ENCODE results near the gene IGSF23.

The IGSF23 gene, protein sequence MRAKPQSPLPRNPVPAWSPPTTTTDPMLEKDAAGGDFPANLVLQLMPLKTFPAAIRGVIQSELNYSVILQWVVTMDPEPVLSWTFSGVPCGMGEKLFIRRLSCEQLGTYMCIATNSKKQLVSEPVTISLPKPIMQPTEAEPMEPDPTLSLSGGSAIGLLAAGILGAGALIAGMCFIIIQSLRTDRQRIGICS

DNA sequence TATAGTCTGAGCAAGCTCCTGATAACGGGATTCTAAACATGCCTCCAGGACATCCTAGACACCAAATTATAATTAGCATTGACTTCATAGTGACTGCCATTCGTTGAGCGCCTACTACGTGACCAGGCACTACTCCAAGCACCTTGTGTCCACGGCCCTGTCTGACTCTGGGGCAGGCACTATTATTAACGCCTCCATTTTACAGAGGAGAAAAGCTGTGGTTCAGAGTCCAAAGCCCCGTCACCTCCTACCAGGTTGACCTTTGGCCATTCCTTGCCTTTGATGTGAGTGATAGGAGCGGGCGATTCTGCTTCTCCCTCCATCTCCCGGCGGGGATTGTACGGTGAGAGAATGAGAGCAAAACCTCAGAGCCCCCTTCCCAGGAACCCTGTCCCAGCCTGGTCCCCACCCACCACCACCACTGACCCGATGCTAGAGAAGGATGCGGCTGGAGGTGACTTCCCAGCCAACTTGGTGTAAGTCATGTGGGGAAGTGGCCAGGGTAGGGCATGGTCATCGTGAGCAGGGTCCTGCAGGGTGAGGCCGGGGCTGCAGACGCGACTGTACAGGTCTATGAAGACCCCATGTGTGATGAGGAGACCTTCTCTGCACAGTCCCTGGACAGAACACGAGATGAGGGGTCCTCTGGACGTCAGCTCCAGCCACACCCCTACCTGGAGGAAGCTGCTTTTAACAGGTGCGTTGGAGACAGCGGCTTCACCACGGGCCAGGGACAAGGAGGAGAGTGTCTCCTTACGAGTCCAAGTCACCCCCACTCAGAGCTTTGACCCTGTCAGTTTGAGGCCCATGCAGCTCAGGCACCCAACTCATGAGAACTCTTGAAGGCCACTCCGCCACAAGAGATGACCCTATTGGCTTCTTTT lies at the start of gene IGSF23:
Gene IGSF23, plus strand, starts transcription at position 269 of the 884 bp plus-strand sequence. Its CDS starts 83 bp downstream, at position 352.
- DNase-seq = no peak

DNA sequence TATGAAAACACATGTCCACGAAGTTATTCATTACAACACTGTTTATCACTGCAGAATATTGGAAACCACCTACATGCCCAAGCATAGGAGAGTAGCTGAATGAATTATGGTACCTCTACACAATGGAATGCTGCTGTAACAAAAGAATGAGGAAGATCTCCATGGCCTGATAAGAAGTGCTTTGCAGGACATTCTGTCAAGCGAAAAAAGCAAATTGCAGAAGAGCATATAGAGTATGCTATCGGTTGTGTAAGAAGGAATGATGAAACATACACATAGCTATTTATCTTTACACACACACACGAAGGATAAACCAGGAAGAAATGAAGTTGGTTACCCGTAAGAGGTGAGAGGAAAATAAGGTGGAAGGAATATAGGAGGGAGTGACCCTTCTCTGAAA lies 46.4 kb upstream of the IGSF23 start:
- DNase-seq = no peak

DNA sequence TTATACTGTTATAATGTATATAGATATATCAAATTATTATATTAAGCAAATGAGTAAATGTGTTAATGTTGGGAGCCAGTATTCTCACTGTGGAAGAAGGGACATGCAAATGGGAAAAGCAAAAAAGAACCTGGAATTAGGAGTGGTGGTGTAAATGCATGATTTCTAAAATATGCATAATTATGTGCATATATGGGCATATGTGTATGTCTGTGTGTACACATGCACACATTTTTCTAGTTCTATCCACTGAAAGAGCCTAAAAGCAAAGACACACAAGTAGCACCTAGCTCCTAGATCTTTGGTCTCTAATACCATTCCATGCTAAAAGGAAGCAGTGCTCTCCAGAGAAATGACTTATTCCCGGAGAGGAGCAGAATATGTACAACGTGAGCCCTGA lies 45.6 kb upstream of the IGSF23 start:
- no peak for DNase-seq

DNA sequence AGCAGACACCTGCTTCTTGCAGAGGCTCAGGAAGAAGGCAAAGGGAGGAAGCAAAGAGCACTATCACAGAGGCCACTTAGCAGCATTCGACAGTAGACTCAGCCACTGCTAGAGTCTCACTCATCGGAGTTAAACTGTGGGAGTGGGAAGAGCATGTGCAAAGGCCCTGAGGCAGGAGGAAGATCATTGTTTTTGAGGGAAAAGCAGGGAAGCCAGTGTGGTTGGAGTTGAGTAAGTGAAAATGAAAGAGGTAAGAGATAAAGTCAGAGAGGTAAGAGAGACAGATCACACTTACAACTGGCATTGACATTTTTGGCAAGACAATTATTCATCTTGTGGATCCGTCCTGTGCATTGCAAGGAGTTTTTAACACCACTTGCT lies 42.8 kb upstream of the IGSF23 start:
- no peak for DNase-seq

DNA sequence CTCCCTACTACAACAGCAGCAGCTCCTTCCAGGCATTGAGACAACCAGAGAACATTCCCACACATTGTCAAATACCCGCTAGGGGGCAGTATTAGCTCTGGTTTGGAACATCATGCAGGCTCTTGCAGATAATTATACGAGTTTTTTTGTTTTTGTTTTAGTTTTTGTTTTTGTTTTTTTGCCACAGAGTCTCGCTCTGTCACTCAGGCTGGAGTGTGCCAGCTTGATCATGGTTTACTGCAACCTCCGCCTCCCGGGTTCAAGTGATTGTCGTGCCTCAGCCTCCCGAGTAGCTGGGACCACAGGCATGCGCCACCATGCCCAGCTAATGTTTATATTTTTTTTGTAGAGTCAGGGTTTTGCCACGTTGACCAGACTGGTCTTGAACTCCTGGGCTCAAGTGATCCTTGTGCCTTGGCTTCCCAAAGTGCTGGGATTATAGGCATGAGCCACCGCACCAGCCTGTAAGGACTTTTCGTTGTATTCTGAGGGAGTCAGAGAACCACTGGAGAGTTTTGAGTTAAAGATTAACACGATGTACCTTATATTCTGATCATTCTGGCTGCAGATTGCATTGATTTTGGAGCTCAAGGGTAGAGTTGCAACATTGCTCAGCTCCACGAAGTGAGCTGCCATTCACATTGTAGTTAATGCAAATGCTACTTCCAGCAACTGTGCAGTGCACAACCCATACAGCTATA lies 42.2 kb upstream of the IGSF23 start:
- peak; percentile 67 for DNase-seq

DNA sequence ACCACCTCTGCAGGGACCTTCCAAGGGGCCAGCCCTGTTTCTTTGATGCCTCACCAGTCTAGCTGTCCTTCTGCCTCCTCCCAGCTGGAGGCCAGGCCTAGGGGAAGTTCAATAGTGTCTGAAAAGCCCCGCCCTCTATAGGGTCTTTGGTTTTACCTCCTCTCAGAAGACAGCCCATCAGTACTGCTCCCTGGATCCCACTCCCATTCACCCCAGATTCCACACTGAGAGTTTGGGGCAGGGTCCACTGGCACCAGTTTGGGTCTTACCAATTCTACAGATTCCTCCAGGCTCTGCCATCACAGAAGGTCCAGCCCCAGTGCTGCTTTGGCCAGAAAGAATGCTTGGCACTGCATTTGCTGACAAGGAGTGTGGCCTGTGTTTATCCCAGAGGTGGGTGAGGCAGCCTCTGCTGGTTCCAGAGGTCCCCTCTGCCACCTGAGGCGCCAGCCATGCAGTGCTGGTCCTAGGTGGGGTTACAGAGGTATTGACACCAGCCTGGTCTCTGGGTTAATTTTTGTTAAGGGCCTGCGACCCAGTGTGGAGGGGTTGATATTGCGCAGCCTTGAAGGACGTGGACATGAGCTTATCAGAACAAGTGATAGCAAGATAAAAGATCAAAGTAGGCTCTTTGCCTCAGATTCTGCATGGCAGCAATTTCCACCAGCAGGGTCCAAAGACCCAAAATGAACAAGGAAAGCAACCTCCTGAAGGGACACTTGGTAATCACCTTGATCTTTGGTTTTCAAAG lies 41.4 kb upstream of the IGSF23 start:
- DNase-seq = no peak

DNA sequence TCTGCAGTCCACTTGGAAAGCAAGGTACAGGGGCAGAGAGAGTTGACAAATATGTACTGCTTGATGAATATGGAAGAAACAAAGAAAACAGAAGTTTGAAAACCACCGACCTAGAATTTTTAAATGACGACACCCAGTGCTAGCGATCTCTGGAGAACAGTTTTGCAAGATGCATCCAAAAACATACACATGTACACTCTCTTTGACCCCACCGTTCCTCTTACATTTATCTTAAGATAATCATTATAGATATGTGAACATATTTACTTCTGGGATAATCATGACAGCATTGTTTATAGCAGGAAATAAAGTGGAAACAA lies 40.8 kb upstream of the IGSF23 start:
- DNase-seq = no peak

DNA sequence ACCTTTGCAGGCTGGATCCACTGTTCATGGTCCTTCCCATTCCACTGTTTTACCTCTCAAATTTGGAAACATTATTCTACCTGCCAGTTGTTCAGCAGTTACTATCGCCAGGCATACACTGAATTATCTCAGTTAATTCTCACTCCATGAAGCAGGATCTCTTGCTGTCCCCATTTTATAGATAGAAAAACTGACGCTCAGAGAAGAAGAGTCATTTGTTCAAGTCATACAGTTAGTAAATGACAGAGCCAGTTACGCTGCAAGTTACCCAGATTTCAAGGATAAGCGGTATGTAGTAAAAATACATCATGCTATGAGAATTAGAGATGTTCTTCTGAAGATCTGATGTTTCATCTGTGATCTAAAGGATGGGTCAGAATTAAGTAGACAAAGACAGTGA lies 40.2 kb upstream of the IGSF23 start:
- DNase-seq = no peak

DNA sequence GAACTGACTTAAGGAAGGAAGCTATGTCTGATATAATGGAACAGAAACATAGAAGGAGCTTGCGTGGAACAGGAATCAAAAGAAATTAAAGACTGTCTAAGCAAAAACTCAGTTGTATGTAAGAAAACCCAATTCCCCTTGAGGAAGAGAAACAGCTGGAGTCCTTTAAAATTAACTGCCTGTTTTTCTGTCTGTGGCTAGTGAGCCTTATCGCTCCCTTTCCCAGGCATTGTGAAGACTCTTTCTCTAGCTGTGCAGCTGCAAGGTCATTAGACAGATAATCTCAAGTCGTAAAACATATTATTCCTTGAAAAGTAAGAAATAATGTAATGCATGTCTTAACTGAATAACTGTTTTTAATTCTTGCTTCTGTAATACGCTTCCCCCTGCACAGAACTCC lies 39.7 kb upstream of the IGSF23 start:
- DNase-seq = no peak

DNA sequence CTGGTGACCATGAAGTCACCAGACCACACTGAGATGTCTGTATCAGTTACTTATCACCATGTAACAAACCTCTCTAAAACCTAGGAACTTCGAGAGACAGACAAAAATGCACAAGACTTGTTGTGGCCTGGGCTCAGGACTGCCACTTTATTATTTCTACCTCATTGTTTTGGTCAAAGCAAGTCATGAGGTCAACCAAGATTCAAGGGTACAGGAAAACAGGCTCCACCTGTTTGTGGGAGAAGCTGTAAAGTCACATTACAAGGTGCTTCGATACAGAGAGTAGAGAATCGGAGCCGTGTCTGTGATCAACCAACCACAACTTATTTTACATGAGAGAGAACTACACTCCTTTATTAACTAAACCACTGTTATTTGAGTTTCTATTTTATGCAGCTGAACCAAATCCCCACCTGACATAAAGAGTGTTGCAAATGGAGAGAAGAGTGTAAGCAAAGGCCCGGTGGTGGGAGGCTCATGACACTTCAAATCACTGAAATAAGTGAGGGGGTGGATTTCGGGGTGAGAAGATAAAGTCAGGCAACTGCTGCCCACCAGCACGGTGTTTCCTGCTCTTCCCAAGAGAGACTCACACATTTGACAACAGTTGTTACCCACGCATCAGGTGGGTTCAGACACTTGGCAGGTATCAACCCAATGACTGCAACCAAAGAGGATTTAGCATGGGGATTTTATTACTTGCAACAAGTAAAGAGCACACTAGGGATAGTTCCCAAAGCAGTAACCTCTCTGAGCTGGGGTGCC lies 39.0 kb upstream of the IGSF23 start:
- DNase-seq = no peak

DNA sequence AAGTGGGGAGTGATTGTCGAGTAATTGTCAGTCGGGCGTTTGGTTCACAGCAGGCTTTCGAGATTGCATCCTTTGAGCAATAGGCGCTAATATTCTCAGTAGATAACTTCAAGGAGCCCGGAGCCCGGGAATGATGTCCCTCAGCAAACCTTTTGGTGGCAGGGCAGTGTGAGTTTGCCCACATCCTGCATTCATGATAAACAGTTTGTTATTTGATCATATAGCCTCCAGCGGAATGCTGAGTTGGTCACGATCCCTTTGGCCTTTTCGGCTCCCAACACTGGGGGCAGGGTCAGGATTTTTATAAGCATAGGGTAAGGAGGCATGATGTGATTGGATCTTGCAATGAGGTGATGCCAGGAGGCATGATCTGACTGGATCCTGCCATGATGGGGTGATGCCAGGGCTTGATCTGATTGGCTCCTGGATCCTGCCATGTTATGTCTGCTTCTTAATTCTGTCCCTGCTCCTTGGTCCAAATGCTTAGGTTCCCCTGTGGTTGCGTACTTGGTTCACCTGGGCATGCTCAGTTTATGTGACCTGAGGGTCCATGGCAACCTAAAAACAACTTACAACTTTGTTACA lies 38.2 kb upstream of the IGSF23 start:
- DNase-seq = no peak

DNA sequence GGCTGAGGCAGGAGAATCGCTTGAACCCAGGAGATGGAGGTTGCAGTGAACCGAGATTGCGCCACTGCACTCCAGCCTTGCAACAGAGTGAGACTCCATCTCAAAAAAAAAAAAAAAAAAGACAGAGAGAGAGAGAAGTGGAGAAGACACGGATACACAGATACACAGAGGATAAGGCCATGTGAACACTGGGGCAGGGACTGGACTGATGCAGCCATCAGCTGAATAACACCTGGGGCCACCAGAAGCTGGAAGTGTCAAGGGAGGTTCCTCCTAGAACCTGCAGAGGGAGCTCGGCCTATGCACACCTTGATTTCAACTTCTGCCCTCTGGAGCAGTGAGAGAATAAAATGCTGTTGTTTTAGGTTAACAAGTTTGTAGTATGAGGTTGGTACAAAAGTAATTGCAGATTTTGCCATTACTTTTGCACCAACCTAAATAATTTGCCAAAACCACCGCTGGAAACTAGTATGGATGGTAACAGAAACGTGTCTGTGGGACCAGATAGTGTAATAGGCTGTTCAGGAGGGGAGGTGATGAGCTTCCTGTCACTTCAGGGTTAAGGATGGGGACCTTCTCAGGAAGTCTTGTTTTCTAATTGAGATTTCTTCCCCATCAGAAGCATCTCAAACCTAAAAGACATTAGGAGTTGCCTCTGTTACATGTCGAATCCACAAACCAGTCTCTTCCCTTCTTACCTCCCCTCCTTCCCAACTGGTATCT lies 36.4 kb upstream of the IGSF23 start:
- DNase-seq = peak; percentile 38

DNA sequence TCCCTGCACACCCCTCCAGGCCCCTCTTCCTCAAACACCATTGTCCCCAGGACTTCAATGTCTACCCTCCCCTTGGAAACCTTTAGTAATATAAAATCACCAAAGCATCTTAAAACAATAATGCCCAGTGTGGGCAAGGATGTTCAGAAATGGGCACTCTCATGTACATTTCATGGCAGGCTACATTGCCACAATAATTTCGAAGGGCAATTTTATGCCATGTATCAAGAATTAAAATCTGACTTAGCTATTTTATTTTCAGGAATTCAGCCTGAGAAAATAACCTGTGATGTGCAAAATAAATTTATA lies 35.8 kb upstream of the IGSF23 start:
- DNase-seq = no peak

DNA sequence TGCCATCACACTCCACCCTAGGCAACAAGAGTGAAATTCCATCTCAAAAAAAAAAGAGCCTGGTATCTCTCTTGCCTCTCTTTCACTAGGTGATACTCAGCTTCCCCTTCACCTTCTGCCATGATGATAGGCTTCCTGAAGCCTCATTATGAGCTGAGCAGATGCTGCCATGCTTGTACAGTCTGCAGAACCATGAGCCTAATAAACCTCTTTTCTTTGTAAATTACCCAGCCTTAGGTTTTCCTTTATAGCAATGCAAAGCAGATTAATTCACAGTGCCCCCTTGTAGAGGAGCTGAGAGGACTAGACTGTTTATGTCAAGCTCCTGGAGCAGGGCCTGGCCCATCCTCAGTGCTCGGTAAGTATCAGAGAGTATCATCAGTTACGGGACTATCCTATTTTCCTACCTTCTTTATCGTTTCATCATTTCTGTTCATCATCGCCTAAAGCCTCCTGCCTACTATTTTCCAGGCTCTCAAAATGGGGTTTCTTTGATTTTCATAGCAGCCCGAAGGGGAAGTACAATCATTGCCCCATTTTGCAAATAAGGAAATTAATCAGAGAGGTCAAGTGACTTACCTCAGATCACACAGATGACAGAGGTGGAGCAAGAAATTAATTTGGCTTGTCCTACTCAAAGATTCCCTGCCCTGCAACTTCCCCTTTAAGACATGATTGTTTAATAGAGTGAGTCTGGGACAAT lies 33.5 kb upstream of the IGSF23 start:
- no peak for DNase-seq

DNA sequence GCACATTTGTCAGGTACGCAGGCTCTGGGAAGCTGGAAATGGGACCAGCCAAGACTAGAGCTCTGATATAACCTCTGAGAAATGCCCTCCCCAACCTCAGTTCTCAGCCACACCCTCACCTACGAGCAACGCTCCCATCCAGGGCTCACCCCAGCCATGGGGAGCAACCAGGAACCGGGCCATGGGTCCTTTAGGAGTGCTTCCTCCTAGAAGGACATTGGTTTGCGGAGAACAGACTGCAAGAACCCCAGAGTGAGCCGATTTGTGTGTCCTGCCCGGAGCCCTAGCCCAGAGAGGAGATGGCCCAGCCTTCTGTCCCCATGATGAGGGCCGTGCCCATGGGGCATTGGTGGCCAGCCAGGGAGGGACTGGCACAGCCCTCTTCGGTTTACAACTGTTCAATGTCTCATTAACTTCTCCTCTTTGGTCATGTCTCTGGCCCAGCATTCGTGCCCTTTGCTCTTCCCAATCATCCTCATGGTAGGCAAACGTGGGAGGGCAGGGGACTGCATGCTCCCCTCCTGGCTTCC lies 32.9 kb upstream of the IGSF23 start:
- no peak for DNase-seq

DNA sequence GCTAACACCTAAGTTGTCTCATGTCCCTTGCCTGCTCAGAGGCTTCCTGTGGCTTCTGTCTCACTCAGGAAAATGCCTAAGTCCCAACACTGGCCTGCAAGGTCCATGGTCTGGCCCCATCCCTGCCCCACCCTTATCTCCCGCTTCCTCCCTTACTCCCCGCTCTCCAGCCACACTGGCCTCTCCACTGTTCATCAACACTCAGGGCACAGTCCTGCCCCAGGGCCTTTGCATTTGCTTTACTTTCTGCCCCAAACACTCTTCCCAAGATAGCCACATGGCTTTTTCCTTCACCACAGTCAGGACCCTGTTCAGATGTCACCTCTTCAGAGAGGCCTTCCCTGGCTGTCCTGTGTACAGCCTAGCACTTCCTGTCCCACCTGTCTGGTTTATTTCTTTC lies 32.1 kb upstream of the IGSF23 start:
- DNase-seq = no peak

DNA sequence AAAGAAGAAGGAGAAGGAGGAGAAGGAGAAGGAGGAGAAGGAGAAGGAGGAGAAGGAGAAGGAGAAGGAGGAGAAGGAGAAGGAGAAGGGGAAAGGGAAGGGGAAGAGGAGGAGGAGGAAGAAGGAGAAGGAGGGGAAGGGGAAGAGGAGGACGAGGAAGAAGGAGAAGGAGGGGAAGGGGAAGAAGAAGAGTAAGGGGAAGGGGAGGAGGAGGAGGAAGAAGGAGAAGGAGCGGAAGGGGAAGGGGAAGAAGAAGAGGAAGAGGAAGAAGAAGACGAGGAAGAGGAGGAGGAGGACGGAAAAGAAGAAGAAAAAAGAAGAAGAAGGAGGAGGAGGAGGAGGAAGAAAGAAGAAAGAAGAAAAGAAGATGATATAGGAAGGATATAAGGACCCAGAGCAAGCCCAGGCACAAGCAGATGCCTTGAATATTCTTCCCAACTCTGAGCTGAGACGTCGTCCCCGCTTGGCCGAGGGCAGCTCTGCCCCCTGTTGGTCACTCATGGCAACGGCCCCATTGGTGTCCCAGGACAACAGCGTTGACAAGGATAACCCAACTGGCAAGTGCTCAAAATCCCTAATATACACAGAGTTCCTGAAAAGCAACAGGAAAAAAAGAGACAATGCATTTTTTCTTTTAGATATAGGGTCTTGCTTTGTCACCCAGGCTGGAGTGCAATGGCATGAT lies 30.6 kb upstream of the IGSF23 start:
- DNase-seq = no peak

DNA sequence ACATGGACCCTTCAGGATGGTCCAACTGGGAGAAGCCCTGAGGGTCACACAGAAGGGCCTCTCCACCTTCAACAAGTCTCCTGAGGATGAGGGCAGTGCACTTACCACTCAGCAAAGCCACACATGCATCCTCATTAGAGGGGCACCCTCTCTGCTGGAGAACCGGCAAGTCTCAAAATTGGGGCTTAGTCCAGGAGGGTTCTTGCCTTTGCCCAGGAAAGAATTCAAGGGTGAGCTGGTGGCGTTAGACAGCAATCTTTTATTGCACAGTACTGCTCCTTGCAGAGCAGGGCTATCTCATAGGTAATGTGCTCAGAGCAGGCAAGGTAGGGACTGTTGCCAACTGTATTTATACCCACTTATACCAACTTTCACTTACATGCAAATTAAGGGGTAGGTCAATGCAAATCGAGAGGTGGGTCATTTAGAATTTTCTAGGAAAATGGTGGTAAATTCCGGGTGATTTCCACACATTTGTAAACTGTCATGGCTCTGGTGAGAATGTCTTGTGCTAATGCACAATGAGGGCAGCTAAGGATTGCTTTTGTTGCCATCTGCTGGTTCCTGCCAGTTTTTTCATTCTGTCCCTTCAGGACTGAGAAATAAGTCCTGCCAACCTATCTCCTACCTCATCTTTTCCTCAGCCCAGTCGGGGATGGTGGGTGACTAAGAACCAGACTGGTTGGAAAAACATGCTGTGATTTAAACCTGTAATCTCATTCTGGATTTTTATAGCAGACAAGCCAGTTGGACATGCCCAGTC lies 27.8 kb upstream of the IGSF23 start:
- DNase-seq = no peak

All from NCI-H2029 (cell line).